HepG2 (cell line): Measurements from ENCODE around the gene MYADML2. TPM values are rescaled to one million over a fixed set of nuclear protein-coding genes. Genes with fewer than 3 reads are reported as not detected.
A peak's percentile ranks its signal among the peaks of the same experiment; 100 is the strongest.

Experiments
- NFYC ChIP-seq: IDR thresholded peaks from 2 replicates; pipeline ENCODE4 v1.6.1; 2016; ENCODE audit warnings: missing genetic modification reagents, missing compliant biosample characterization
- SIN3A ChIP-seq: IDR thresholded peaks from 2 replicates; pipeline ENCODE4 v1.6.1; 2011; ENCODE audit warnings: low read depth, mild to moderate bottlenecking, control low read depth, low read length, borderline replicate concordance
- SNAPC5 ChIP-seq: sonication (generic); formaldehyde crosslinking; IDR thresholded peaks from 2 replicates; pipeline ENCODE4 v1.8.1; 2023; ENCODE audit warnings: mild to moderate bottlenecking, missing genetic modification reagents, borderline replicate concordance
- SUZ12 ChIP-seq: fragments of 150-350 bp; IDR thresholded peaks from 2 replicates; pipeline ENCODE4 v1.6.1; 2014; ENCODE audit warnings: low read depth, low read length
- TCF7L2 ChIP-seq: IDR thresholded peaks from 2 replicates; pipeline ENCODE4 v1.6.1; 2011; ENCODE audit warnings: mild to moderate bottlenecking, low read depth, low read length, moderate library complexity
- TFDP2 ChIP-seq: sonication (generic); formaldehyde crosslinking; IDR thresholded peaks from 2 replicates; pipeline ENCODE4 v1.4.0; 2020; ENCODE audit warnings: missing genetic modification reagents
- ZEB1 ChIP-seq: IDR thresholded peaks from 2 replicates; pipeline ENCODE4 v1.6.1; 2012; ENCODE audit warnings: mild to moderate bottlenecking, low read depth, inconsistent platforms; ENCODE audit not compliant: insufficient replicate concordance
- ZIK1 ChIP-seq: sonication (generic); formaldehyde crosslinking; IDR thresholded peaks from 2 replicates; pipeline ENCODE4 v1.5.0; 2020; ENCODE audit warnings: mild to moderate bottlenecking, low read depth, missing genetic modification reagents, borderline replicate concordance
- ZNF205 ChIP-seq: IDR thresholded peaks from 2 replicates; pipeline ENCODE4 v1.6.1; 2018; ENCODE audit warnings: missing biosample characterization, missing genetic modification reagents
- polyA plus RNA-seq, 8 experiments: library from polyadenylated mRNA; depleted of rRNA in 3 of 8; stranded (reverse) in 7 of 8; unstranded in 1 of 8; fragments of >200 nt; fragmentation: Illumina TruSeq in 4 of 8; extraction: Trizol in 4 of 8; gene quantifications; 2 replicates each; pipeline versions ENCODE4 v1.2.1 to v1.2.3, GENCODE V29; 2011 to 2016; ENCODE audit warnings: low read depth in 4 of 8, missing spikeins in 1 of 8, mixed read lengths in 1 of 8; ENCODE audit not compliant: insufficient read depth in 1 of 8
- total RNA-seq, 5 experiments: library from RNA; depleted of rRNA; stranded (reverse); fragments of >200 nt; fragmentation: Illumina TruSeq; extraction: Trizol; gene quantifications; 2 replicates each; pipeline ENCODE4 v1.2.3, GENCODE V29; 2016; ENCODE audit warnings: low read depth in 1 of 5
- TF ChIP-seq, protein P1 (sequence below): sonication (generic); formaldehyde crosslinking; IDR thresholded peaks from 2 replicates; pipeline ENCODE4 v1.4.0; 2020; ENCODE audit warnings: missing genetic modification reagents
- TF ChIP-seq, protein P2 (sequence below): sonication (generic); formaldehyde crosslinking; IDR thresholded peaks from 2 replicates; pipeline ENCODE4 v1.9.0; 2022; ENCODE audit warnings: low read depth, missing genetic modification reagents
- TF ChIP-seq, protein P3 (sequence below): sonication (generic); formaldehyde crosslinking; IDR thresholded peaks from 2 replicates; pipeline ENCODE4 v1.4.0; 2020; ENCODE audit warnings: missing genetic modification reagents, borderline replicate concordance

The MYADML2 gene
- total and polyA plus RNA-seq, 2 of the 13 experiments (the other 11 are each of a cell fraction or from before 2014, with no cell fraction given) = not detected

DNA sequence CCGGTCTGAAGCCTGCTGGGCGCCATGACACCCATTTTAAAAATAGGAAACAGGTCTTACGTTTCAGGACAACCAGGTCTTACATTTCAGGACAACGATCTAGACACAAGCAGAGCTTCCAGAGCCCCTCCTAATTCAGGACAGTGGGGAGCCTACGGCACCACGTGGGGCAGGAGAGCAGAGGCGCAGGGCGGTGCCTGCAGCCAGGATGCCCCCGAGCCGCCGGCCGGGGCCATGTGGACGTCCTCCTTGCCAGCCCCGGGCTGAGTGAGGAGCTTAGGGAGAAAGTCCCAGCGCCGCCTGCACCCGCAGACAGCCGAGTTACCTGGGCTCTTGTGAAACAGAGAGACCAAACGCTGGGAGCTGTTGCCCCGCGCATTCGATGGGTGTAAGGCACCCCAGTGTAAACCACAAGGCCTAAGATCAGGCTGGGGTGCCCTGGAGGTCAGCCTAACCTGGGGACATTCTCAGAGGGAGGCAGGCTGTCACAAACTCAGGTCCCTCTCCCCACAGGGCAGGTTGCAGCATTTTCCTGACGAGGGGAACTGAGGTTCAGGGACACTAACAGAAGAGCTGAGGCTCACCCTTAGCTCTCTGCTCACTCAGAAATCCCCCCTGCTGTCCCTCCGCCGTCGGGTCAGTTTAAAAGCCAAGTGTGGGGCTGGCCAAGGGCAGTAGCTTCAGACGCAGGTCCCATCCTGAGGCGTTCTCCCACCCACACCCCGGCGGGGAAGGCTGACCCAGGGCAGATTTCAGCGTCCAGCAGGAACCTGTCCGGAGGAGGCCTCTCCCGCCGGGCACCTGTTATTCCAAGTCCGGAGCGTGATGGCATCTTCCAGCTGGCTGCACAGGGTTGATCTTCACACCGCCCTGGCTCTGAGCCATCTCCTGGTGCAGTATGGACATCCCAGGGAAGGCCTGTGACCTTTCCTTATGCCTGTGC lies 15.7 kb upstream of the MYADML2 start (continued):
- TF ChIP-seq NFYC (CRISPR knock-in tag) = no peak
- no peak for TF ChIP-seq SNAPC5 (CRISPR knock-in tag)
- TF ChIP-seq, protein P1, sequence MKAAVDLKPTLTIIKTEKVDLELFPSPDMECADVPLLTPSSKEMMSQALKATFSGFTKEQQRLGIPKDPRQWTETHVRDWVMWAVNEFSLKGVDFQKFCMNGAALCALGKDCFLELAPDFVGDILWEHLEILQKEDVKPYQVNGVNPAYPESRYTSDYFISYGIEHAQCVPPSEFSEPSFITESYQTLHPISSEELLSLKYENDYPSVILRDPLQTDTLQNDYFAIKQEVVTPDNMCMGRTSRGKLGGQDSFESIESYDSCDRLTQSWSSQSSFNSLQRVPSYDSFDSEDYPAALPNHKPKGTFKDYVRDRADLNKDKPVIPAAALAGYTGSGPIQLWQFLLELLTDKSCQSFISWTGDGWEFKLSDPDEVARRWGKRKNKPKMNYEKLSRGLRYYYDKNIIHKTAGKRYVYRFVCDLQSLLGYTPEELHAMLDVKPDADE (CRISPR knock-in tag) = no peak
- no peak for TF ChIP-seq SUZ12
- TF ChIP-seq, protein P2, sequence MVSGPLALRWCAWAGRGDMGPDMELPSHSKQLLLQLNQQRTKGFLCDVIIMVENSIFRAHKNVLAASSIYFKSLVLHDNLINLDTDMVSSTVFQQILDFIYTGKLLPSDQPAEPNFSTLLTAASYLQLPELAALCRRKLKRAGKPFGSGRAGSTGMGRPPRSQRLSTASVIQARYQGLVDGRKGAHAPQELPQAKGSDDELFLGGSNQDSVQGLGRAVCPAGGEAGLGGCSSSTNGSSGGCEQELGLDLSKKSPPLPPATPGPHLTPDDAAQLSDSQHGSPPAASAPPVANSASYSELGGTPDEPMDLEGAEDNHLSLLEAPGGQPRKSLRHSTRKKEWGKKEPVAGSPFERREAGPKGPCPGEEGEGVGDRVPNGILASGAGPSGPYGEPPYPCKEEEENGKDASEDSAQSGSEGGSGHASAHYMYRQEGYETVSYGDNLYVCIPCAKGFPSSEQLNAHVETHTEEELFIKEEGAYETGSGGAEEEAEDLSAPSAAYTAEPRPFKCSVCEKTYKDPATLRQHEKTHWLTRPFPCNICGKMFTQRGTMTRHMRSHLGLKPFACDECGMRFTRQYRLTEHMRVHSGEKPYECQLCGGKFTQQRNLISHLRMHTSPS (CRISPR knock-in tag) = no peak; the same call in 1 of the 2 replicates
- TF ChIP-seq, protein P3, sequence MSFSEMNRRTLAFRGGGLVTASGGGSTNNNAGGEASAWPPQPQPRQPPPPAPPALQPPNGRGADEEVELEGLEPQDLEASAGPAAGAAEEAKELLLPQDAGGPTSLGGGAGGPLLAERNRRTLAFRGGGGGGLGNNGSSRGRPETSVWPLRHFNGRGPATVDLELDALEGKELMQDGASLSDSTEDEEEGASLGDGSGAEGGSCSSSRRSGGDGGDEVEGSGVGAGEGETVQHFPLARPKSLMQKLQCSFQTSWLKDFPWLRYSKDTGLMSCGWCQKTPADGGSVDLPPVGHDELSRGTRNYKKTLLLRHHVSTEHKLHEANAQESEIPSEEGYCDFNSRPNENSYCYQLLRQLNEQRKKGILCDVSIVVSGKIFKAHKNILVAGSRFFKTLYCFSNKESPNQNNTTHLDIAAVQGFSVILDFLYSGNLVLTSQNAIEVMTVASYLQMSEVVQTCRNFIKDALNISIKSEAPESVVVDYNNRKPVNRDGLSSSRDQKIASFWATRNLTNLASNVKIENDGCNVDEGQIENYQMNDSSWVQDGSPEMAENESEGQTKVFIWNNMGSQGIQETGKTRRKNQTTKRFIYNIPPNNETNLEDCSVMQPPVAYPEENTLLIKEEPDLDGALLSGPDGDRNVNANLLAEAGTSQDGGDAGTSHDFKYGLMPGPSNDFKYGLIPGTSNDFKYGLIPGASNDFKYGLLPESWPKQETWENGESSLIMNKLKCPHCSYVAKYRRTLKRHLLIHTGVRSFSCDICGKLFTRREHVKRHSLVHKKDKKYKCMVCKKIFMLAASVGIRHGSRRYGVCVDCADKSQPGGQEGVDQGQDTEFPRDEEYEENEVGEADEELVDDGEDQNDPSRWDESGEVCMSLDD = peak; percentile 52; the same call in 1 of the 2 replicates
- TF ChIP-seq TCF7L2 = no peak
- TF ChIP-seq ZEB1 = no peak
- no peak; the same call in 1 of the 2 replicates for TF ChIP-seq SIN3A
- no peak for TF ChIP-seq ZNF205 (CRISPR knock-in tag)
- no peak; the same call in 1 of the 2 replicates for TF ChIP-seq ZIK1 (CRISPR knock-in tag)
- no peak for TF ChIP-seq TFDP2 (CRISPR knock-in tag)
